CD4-positive, alpha-beta T cell treated with Interleukin-4 for 4 hours (primary cell): ENCODE results near the gene OR7G2.
"Not testable (repeated sequence)": the region's sequence is repeated elsewhere in the genome, so short reads cannot be mapped to it uniquely, and the experiment has no call there.

Source experiments
- DNase-seq: peaks from one replicate; pipeline ENCODE4 v3.0.0-alpha.2; 2020

OR7G2 gene

GRCh38 chr19:9071720-9072119 is 35.6 kb downstream of the OR7G2 start:
- not testable (repeated sequence) for DNase-seq

- DNase-seq = no peak
These were observed 37.2 kb downstream of the OR7G2 start for GRCh38 chr19:9070066-9070465.

- no peak for DNase-seq
These were observed 41.7 kb downstream of the OR7G2 start for GRCh38 chr19:9065457-9066014.

GRCh38 chr19:9061879-9062278 is 45.4 kb downstream of the OR7G2 start:
- DNase-seq = no peak

- no peak for DNase-seq
These were observed 46.5 kb downstream of the OR7G2 start for GRCh38 chr19:9060564-9061340.

- DNase-seq = no peak
These were observed 48.2 kb downstream of the OR7G2 start for GRCh38 chr19:9058905-9059667.

GRCh38 chr19:9057505-9058258 is 49.6 kb downstream of the OR7G2 start:
- DNase-seq = no peak

- DNase-seq = not testable (repeated sequence)
These were observed 51.1 kb downstream of the OR7G2 start for GRCh38 chr19:9056131-9056530.

- no peak for DNase-seq
These were observed 52.5 kb downstream of the OR7G2 start for GRCh38 chr19:9054765-9055164.

- DNase-seq = no peak
These were observed 53.1 kb downstream of the OR7G2 start for GRCh38 chr19:9054207-9054606.

- DNase-seq = not testable (repeated sequence)
These were observed 53.6 kb downstream of the OR7G2 start for GRCh38 chr19:9053674-9054073.

GRCh38 chr19:9052894-9053293 is 54.4 kb downstream of the OR7G2 start:
- no peak for DNase-seq
